Right lobe of liver (tissue), 4 donors: ENCODE data around the gene MBNL2.

ENCODE experiments used
- POLR2A ChIP-seq: fragments of 450-650 bp; IDR thresholded peaks from one replicate; pipeline ENCODE4 v1.6.1; 2017; ENCODE audit warnings: antibody characterized with exemption, mild to moderate bottlenecking
- TF ChIP-seq, protein P1 (sequence below), 4 donors: fragments of 200-600 bp in 3 of 4; fragments of 450-650 bp in 1 of 4; IDR thresholded peaks; one replicate each; pipeline versions ENCODE4 v1.5.1 to v1.8.0; 2016 to 2022; ENCODE audit warnings: antibody characterized with exemption in 4 of 4, mild to moderate bottlenecking in 2 of 4
- donor health status: DM: no; HTN: no; CAD: no.
- donor health status: DM: no; HTN: no; CAD: no.
- donor health status: DM: no; HTN: yes; CAD: no.

DNA sequence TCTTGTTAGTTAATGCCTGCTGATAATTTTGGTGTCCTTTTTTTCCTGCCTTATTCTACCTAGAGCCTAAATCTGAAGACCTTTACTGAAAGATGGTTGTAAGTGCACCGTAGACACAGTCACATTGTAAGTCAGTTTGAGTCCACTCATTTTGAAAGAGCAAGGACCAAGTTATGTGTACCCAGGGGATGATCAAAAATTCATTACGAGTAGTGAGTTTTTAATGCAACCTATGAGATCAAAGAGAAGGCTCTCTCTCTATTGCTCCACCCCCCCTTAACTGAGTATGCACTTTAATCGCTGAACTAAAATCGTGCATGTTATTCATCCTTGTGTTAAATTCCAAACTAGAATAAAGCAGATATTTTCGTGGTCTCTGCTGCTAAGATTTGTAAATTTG lies 213.7 kb downstream of the MBNL2 start:
- TF ChIP-seq, protein P1, sequence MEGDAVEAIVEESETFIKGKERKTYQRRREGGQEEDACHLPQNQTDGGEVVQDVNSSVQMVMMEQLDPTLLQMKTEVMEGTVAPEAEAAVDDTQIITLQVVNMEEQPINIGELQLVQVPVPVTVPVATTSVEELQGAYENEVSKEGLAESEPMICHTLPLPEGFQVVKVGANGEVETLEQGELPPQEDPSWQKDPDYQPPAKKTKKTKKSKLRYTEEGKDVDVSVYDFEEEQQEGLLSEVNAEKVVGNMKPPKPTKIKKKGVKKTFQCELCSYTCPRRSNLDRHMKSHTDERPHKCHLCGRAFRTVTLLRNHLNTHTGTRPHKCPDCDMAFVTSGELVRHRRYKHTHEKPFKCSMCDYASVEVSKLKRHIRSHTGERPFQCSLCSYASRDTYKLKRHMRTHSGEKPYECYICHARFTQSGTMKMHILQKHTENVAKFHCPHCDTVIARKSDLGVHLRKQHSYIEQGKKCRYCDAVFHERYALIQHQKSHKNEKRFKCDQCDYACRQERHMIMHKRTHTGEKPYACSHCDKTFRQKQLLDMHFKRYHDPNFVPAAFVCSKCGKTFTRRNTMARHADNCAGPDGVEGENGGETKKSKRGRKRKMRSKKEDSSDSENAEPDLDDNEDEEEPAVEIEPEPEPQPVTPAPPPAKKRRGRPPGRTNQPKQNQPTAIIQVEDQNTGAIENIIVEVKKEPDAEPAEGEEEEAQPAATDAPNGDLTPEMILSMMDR (IDR thresholded peaks at IDR 0.05): no peak
- no peak for TF ChIP-seq POLR2A
